Stimulated activated CD8-positive, alpha-beta memory T cell treated with anti-CD3 and anti-CD28 coated beads, Interleukin-2, amount 100 ng/mL, for 48 hours (primary cell): ENCODE measurements around the gene EVC.

Experiments
- DNase-seq, 2 donors: peaks; one replicate each; pipeline ENCODE4 v3.0.0-alpha.2; 2020; ENCODE audit warnings: low read depth in 2 of 2

EVC gene

DNA sequence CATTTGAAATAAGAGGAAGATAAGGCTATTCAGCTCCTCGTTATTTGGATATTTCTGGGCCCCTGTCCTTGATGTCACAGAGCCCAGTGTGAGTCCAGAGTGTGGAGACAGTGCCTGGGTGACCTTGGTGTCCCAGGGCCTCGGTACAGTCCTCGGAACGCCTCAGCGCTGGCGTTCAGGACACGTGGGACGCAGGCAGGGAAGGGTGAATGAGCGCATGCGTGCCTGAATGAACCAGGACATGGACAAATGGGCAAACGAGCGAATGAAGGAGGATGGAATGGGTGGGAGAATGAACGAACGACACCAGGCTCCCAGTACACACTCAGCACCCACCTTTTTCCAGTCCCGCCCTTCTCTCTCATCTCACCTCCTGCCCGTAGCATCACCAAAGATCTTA is 44.2 kb downstream of the EVC start:
- DNase-seq, result no peak

DNA sequence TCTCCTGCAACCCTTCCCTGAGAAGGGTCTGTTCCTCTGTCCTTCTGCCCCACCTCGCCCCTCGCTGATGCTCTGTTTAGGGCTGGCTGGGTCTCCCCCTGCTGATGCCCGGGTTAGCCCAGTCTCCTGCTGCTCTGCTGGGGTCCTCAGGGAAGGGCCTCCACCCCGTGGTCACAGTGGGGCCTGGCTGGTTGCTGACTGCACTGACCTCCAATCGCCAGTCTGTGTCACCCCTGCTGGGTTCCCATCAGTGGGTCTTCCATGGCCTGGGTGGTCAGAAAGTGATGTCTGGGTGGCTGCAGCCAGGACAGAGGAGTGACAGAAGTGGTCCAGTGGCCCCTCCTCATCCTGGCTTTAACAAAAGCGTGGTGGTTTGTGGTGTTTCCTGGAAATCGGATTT is 44.7 kb downstream of the EVC start:
- no peak for DNase-seq

DNA sequence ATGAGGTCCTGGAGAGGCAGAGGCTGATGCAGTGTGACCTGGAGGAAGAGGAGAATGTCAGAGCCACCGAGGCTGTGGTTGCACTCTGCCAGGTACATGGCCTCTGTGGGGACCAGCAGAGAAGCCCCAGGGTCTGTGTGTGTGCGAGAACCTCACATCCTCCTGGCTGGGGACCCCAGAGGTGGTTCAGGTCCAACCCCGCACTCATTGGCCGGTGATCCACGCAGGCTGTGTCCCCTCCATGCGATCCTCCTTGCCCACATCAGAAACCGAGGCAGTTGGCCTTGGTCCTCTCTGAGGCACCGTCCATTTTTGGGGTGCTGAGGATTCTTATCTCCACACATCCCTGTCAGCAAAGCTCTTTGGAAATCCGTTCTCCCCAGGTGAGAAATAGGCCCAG is 45.3 kb downstream of the EVC start:
- no peak for DNase-seq

DNA sequence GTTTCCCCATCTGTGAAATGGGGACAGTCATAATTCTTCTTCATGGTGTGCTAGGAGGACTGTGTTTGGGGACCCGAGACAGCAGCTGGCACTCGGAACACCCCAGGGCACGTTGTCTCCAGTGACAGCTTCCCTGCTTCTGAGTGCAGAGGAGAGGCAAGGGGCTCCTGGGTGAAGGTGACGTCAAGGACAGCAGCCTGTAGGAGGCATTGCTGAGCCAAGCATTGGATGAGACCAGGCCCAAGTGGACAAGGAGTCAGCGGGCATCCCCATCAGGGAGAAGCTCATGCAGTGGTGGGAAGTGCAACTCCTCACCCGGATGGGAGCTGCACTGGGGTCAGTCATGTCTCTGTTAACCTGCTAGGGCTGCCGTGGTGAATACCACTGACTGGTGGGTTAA is 46.1 kb downstream of the EVC start:
- DNase-seq, result no peak

DNA sequence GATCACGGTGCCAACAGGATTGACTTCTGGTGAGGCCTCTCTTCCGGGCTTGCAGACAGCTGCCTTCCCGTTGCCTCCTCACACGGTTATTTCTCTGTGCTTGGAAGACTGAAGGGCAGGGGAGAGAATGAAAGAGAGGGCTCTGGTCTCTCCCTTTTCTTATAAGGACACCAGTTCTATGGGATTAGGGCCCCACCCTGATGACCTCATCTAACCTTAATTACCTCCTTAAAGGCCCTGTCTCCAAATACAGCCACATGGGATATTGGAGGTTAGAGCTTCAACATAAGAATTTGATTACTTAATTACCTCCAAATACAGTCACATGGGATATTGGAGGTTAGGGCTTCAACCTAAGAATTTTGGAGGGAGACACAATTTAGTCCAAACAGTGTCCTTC is 46.5 kb downstream of the EVC start:
- no peak for DNase-seq

DNA sequence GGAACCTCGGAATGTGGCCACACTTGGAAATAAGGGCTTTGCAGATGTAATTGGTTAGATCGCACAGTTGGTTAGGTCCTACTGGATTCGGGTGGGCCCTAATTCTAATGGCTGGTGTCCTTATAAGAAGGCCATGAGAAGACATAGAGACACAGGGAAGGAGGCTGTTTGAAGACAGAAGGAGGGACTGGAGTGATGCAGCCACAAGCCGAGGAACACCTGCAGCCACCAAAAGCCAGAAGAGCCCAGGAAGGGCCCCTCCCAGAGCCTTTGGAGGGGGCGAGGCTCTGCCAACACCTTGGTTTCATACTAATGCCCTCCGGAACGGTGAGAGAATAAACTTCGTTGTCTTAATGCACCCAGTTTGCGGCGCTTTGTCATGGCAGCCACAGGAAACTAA is 47.0 kb downstream of the EVC start:
- no peak for DNase-seq

DNA sequence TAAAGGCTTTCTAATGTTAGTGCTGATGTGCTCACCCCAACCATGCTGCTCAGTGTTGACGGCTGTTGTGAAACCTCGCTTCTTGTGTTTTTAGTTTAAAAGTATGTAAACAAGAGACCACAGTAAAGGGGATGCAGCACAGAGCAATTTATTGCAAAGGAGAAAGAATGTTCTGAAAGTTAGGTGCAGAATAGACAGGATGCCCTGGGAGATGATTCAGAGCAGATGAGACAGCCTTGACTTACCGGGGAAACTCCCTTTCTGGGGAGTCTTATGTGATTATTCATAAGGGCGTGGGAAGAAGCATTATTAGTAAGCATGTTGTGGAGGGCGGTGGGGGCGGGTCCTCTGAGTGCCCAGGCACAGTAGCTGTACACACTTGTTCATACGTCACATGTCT is 47.7 kb downstream of the EVC start:
- DNase-seq, result peak; percentile 43 to 56

DNA sequence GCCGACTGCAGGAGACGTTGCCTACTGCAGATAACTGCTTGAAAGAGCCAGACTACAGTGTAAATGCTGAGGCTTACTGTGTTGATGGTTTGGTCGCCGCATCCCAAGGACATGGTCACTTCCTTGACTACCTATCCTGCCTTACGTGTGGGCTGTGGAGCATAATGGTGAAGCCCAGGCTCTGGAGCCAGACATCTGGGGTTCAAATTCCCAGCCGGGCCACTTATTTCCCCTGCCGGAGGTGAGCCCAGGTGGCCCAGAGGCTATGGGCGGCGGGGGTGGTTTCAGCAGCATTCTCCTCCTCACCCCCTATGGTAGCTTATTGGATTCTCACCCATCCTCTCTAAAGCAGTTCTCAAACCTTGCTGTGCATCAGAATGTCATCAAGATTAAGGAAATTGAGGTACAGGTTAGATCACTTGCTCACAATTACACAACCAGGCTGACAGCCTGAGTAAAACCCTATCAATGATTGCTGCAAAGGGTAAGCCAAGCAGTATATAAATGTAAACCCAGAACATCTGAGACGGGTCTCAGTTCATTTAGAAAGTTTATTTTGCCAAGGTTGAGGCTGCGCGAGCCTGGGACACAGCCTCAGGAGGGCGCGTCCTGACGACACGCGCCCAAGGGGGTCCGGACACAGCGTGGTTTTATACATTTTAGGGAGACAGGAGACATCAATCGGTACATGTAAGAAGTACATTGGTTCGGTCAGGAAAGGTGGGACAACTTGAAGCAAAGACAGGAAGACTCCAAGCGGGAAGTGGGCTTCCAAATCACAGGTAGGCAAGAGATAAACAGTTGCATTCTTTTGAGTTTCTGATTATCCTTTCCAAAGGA is 48.5 kb downstream of the EVC start:
- DNase-seq, result no peak

DNA sequence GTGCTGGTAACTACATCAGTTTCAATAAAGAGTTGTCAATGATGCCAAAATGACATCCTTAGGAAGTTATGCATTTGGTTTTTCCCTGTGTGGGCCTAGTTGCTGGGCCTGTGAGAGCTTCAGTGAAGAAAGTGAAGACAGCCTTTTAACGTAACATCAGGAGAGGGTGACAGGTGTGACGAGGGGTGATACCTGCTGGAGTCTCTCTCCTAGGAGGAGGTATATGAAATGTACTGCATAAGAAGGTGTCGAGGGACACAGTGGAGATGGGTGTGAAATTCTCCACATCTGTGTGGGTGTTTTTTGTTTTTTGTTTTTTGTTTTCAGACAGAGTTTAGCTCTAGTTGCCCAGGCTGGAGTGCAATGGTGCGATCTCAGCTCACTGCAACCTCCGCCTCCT is 49.2 kb downstream of the EVC start:
- no peak for DNase-seq

DNA sequence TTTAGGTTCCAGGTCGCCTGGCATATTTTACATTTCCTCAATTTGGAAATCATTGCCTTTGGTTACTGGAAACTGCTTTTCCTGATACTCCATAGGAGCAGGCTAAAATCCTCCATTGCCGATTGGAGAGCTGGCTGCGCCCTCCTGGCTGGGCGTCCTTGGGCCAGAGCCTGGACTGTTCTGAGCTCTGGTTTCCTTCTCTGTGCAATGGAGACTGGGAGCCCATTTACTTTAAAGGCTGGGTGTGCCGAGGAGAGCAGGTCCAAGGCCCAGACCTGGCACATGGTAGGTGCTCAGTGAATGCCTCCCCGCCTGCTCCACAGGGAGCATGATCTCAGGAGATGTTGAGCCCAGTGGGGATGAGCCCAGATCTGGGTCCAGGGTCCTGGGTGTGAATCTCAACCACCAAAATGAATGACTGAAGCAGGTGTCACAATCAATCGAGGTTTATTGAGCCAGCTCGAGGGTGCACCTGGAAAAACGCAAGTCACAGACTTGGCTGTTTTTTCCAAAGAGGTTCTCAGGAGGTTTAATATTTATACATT is 50.0 kb downstream of the EVC start:
- DNase-seq, result no peak

DNA sequence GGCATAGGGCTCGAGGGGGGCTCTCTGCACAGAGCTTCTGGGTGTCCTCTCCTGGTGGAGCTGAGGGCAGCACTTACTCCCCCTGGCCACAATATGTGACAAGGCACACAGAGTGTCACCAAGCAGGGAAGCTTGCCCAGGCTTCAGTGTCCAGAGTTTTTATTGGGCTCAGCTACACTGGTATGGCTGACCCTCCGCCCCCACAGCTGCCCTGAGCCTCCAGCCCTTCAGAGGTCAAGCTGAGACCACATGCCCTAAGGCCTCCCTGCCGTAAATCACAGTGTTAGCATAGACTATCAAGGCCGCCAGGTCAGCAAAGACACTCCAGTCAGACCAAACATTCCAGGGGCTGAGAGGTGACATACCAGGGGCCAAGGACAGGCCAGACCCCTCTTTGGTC is 59.0 kb downstream of the EVC start:
- no peak for DNase-seq

DNA sequence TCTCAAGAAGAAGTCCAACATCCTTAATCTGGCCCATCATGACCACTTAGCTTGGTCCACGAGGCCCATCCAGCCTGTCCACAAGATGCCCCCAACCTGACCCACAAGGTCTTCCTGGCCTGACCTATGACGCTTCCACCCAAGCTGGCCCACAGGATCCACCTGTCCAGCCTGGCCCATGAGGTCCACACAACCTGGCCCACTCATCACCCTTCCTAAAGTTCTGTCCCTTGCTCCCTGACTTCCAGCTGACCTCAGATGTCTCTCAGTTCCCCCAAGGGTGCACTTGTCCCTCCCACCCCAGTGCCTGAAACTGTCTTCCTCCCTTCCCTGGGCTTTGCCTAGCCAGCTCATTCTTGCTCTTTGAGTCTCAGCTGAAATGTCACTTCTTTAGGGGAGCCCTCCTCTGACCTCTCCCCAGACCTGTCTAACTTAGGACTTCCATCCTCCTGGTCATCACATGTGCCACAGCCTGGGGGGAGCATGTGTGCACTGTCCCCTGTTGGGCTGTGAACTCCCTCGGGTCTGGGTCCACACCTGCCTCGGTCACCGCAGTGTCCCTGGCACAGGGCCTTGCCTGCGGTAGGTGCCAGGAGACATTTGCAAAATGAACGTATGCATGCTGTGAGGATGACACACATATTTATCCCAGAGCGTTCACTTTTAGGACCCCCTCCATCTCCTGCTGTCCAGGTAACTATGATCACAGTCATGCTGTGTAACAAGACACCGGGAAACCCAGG is 61.7 kb downstream of the EVC start:
- no peak for DNase-seq

DNA sequence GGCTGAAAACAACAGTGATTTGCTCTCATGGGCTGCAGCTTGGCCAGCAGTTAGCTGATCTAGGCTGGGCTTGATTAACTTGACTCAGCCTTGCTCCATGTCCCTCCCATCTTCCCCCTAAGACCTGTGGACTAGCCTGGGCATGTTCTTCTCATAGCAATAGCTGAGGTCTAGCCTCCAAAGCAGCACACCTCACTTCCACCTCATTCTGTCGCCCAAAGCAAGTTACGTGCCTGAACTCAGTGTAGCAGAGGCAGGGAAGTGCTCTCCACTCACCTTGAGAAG is 62.2 kb downstream of the EVC start:
- DNase-seq, result no peak

DNA sequence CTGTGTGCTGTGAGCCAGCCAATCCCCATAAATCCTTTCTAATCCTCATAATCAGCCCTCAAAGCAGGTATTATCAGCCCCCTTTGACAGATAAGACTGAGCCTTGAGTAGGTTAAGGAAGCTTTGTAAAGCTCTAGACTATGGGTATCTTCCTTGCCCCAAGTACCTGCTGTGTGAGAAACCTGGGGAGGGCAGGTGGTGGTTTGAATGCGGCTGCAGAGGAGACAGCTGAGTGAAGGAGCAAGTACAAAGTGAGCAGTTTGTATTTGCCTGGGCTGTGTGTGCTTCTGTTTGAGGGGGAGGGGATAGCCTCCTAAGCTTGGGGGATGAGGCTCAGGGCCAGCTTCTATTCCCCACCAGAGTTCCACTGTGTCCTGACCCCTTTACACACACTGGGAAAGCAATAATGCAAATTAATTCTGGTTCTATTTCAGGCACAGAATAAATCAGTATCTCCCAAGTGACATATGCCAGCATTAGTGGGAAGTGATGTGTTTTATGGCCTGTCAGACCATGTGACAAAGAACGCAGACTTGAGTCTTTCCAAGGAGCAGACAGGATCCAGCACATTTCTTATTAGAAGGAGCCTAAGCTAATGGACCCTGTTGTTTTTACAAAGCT is 63.5 kb downstream of the EVC start:
- no peak for DNase-seq

DNA sequence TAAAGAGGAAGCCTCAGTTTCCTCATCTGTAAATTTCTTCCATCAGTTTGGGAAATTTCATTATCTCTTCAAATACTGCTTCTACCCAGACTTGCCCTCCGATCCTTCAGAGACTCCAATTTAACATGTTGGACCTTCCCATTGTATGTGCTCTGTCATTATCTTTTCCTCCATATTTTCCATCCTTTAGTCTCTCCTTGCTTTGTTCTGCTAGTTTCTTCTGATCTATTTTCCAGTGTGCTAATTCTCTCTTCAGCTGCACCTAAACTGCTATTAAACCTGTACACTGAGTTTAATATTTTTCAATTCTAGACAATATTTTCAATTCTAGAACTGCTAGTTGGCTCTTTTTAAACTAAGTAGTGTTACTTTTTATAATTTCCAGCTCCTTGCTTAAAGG is 65.5 kb downstream of the EVC start:
- no peak for DNase-seq

DNA sequence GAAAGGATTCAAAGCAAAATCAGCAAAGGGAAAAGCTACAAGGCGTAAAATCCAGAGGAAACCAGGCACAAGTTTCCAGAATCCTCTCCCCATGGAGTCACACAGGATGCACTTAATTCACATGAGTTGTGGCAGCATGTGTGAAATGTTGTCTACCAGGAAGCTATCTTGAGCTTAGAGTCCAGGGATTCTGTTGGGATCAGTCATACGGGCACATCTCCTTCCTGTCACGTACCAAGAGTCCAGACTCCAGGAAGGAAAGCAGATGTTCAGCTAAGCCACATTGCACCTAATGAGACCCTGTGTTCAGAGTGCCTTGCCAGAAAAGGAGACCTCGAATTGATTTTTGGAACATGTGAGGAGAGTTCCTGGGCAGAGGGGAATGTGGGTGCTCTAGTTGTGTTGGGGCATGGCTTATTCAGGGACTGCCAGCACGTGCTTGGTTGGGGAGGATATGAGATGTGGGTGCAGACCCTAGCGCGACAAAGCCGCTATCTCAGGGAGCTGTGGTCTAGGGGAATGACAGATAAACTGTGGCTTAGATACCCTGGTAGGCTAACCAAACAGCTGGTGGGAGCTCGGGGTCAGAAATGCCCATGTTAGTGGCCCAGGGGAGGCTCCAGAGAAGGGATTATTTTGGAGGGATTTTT is 70.0 kb downstream of the EVC start:
- DNase-seq, result no peak

DNA sequence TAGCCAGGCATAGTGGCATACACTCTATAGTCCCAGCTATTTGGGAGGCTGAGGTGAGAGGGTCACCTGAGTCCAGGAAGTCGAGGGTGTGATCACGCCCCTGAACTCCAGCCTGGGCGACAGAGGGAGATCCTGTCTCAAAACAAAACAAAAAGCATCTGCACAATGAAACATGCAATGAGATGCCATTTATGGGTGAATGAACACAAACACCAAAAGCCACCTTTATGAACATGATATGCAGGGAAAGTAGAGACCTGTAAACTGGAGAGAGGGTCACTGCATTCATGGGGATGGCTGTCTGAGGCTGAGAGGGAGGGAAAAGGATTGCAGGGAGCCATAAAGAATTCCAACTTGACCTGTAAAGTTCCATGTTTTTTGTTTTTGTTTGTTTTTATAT is 70.7 kb downstream of the EVC start:
- DNase-seq, result no peak

DNA sequence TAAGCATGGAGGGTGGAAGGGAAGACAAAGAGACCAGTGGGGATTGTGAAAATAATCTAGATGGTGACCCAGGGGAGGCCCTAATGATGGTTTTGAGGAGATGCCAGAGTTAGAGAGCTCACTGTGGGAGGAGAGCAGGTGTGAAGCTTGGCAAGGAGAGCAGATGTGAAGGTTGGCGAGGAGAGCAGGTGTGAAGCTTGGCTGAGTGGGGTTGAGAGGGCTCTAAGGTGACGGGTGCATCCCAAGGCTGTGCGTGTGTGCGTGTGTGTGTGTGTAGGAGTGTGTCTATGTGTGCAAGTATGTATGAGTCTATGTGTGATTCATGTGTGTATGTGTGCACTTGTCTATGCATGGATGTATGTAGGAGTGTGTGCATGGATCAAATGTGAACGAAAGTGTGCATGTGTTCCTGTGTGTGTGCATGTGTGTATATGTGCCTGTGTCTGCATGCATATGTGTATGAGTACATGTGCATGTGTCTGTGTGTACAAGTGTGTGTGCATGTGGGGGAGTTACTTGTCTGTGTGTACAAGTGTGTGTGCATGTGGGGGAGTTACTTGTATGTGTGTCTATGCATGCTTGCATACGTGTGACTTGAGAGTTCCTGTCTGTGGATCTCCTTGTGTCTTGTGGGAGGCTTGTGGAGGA is 72.0 kb downstream of the EVC start:
- no peak for DNase-seq

DNA sequence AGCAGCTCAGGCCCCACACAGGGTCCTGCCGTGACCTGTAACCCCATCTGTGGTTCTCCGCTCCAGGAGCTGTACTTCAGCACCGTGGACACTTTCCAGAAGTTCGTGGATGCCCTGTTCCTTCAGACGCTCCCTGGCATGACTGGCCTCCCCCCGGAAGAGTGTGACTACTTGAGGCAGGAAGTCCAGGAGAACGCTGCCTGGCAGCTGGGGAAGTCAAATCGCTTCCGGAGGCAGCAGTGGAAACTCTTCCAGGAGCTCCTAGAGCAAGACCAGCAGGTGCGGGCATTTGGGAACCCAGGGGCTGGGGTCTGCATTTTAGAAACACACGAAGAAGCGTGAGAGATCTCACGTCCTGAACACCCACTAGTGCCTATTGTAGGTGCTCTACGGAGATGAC is 72.5 kb downstream of the EVC start:
- no peak for DNase-seq

DNA sequence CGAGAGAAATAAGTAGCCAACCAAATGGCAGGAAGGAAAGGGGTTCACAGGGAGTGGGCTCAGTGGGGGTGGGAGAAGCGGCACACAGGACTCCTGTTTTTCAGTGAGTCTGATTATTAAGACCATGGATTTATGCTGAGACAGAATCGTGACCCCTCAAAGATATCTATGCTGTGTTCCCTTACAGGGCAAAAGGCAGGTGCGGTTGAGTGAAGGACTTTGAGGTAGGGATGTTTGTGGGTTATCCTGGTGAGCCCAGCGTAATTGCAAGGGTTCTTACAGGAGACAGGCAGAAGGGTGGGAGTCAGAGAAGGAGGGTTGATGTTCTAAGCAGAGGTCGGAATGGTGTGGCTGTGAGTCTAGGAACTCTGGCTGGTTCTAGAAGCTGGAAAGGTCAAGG is 73.0 kb downstream of the EVC start:
- DNase-seq, result no peak

DNA sequence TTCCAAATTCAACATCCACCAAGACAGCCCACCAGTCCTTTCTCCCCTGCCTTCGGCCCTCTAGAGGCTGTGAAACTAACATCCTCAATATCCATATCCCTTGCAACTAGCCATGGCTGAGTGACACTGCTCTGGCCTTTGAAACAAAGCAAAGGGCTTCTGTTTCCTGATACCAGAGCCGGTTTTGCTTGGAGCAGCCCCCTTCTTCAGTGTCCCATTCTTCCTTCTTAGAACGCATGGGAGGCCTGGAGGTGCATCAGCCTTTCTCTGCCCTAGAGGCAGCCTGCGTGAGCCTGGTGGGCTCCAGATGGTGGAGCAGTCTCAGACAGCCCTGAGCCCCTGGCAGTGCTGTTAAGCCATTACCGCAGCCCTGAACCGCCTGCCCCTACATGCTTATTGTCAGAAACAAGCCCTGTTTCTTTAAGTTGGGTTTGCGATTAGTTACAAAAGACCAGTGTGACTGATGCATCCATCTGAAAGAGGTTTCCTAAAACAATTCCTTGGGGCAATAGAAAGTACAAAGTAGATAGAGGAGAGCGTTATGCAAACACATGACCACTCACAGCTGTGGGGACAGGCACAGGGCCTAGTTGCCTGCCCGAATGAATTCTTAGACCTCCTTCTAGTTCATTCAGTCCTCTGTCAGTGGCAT is 74.1 kb downstream of the EVC start:
- DNase-seq, result no peak
